Body of pancreas (tissue), 4 donors: ENCODE measurements around the gene KCNC1. TPM values are rescaled to one million over a fixed set of nuclear protein-coding genes. Genes with fewer than 3 reads are reported as not detected.

Experiments
- ATAC-seq: fragments of 150-250 bp; one replicate; pipeline ENCODE4 v1.9.1; 2016
- DNase-seq, 4 donors: peaks; one replicate each; pipeline ENCODE4 v3.0.0-alpha.2; 2019
- H3K27ac ChIP-seq, 4 donors: fragments of 200-600 bp; sonication (generic); 1 replicate in 3 of 4; 2 replicates in 1 of 4; pipeline versions ENCODE4 v1.5.1 to v1.6.1; 2016 to 2019; ENCODE audit warnings: mild to moderate bottlenecking in 1 of 4, mixed read lengths in 1 of 4, moderate library complexity in 1 of 4
- H3K27me3 ChIP-seq, 2 donors: fragments of 200-600 bp; sonication (generic); one replicate each; pipeline ENCODE4 v1.6.0; 2016; ENCODE audit warnings: mild to moderate bottlenecking in 1 of 2
- H3K36me3 ChIP-seq, 2 donors: fragments of 200-600 bp; sonication (generic); replicated peaks in 1 of 2; 2 replicates each; pipeline ENCODE4 v1.5.1; 2016; ENCODE audit warnings: low read depth in 2 of 2; ENCODE audit not compliant: insufficient read depth in 1 of 2
- H3K4me1 ChIP-seq: fragments of 200-600 bp; sonication (generic); one replicate; pipeline ENCODE4 v1.6.0; 2016
- H3K4me3 ChIP-seq, 2 donors: fragments of 200-600 bp; sonication (generic); 1 replicate in 1 of 2; 2 replicates in 1 of 2; pipeline ENCODE4 v1.5.1; 2016 to 2019
- H3K9me3 ChIP-seq, 3 donors: fragments of 200-600 bp; sonication (generic); 1 replicate in 2 of 3; 2 replicates in 1 of 3; pipeline ENCODE4 v1.5.1; 2016
- POLR2A ChIP-seq, 3 donors: fragments of 450-650 bp; IDR thresholded peaks; one replicate each; pipeline ENCODE4 v1.6.1; 2016; ENCODE audit warnings: antibody characterized with exemption in 3 of 3, mild to moderate bottlenecking in 2 of 3
- WGBS, 2 donors: methylation state at CpG; one replicate each; pipeline ENCODE4 v1.1.5; 2017; 5-methylcytosine and 5-hydroxymethylcytosine counted together
- intact Hi-C: fragments of 100-400 bp; cut with DNase I; formaldehyde crosslinking; loops from one replicate; pipeline ENCODE4 v1.15.1; 2023
- total RNA-seq, 2 donors: library from RNA; depleted of rRNA; stranded (reverse); fragments of >200 nt; gene quantifications; one replicate each; pipeline ENCODE4 v1.1.0, GENCODE V29; 2016
- TF ChIP-seq, protein P1 (sequence below), 7 experiments: fragments of 450-650 bp in 4 of 7; fragments of 200-600 bp in 3 of 7; sonication (generic) in 3 of 7; IDR thresholded peaks; one replicate each; pipeline ENCODE4 v1.5.1; 2016 to 2019; ENCODE audit warnings: antibody characterized with exemption in 7 of 7

KCNC1 gene
- total RNA-seq, 2 donors from 2014 or later, result 0.26 TPM; not detected in 1

DNA sequence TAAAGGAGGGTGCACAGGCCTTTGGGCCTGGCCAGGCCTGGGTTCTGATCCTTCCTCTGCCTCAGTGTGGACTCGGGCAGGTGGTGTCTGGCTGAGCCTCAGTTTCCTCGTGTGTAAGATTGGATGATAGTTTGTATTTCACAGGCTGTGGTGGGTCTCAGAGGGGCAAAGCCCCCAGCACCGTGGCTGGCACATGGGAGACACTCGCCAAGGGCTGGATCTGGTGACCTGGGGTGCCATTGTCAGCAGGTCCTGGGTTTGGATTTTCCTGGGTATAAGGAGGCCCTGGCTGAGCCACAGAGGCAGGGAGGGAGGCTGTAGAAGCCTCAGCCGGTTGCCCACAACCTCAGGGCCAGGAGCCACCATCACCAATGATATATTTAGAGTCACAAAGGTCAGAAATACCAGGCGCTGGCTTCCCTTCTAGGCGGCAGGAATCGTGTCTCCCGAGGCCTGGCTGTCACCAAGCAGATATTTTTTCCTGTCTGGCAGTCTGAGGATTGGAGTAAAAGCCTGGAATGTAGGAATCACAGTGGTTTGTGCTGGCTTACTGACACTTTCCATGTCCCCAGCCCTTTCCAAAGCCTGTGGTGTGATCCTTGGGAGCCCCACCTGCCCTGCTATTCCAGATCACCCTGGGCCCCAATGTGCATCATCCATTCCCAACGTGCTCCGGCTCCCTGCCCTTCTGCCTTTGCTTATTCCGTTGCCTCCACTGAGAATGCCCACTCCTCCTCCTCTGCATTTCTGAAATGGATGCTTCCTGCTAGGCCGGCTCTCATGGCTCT lies 15.6 kb downstream of the KCNC1 start:
- ATAC-seq (no peak), DNase-seq (no peak)
- TF ChIP-seq, protein P1, sequence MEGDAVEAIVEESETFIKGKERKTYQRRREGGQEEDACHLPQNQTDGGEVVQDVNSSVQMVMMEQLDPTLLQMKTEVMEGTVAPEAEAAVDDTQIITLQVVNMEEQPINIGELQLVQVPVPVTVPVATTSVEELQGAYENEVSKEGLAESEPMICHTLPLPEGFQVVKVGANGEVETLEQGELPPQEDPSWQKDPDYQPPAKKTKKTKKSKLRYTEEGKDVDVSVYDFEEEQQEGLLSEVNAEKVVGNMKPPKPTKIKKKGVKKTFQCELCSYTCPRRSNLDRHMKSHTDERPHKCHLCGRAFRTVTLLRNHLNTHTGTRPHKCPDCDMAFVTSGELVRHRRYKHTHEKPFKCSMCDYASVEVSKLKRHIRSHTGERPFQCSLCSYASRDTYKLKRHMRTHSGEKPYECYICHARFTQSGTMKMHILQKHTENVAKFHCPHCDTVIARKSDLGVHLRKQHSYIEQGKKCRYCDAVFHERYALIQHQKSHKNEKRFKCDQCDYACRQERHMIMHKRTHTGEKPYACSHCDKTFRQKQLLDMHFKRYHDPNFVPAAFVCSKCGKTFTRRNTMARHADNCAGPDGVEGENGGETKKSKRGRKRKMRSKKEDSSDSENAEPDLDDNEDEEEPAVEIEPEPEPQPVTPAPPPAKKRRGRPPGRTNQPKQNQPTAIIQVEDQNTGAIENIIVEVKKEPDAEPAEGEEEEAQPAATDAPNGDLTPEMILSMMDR (IDR thresholded peaks at IDR 0.05), result no peak
- no peak for TF ChIP-seq POLR2A (IDR thresholded peaks at IDR 0.05)
- Histone ChIP-seq H3K27me3 (no peaks in the 10 kb centered on the region), H3K9me3 (no peaks in the 10 kb centered on the region), H3K36me3 (no peaks in the 10 kb centered on the region), H3K27ac (no peak overlapping the region), H3K4me1 (no peaks in the 10 kb centered on the region), H3K4me3 (no peak overlapping the region)
- 60 to 63% methylated on average over 8 to 13 of the region's 13 CpGs for WGBS, 2 donors
- intact Hi-C loops, result no loop called here

DNA sequence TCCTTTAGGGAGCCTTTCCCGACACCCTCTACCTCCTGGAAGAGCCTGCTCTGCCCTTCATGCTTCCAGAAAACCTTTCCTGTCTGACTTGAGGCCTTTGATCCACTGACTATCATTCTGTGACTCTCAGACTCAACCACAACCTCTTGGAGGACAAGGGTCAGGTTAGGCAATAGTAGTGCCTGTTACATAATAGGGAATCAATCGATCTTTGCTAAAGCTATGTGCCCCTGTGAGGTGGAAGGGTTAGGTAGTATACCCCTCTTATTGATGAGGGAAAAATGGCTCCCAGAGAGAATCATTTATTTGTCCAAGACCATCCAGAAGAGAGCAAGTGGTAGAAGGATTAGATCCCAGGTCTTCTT lies 16.2 kb downstream of the KCNC1 start:
- Histone ChIP-seq H3K27me3 (no peaks in the 10 kb centered on the region), H3K36me3 (no peaks in the 10 kb centered on the region), H3K4me3 (no peak overlapping the region), H3K4me1 (no peaks in the 10 kb centered on the region), H3K27ac (no peak overlapping the region), H3K9me3 (no peaks in the 10 kb centered on the region)
- intact Hi-C loops, result no loop called here
- TF ChIP-seq, protein P1 (IDR thresholded peaks at IDR 0.05), result no peak
- no peak for TF ChIP-seq POLR2A (IDR thresholded peaks at IDR 0.05)
- no peak for DNase-seq
- no peak for ATAC-seq
- WGBS, 2 donors, result 43 to 44% methylated on average over 2 of the region's 2 CpGs

DNA sequence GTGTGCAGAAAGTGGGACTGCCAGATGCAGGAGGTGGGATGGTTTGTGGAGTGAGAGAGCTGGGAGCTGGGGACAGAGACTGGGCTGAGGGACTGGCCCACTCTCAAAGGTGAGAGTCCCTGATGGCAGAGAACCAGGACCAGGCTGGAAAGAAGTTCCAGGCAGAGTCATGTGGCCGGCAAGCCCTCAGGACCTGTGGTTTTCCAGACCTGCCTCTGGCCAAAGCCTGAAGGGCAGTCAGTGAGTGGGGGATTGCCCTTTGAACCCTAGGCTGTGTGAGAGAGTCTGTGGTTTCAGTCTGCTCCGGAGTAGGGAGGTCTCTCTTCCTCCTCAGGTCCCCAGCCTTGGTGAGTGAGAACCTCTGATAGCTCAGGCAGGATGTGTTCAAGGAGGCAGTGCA lies 17.0 kb downstream of the KCNC1 start:
- TF ChIP-seq, protein P1 (IDR thresholded peaks at IDR 0.05), result no peak
- TF ChIP-seq POLR2A (IDR thresholded peaks at IDR 0.05), result no peak
- no peaks in the 10 kb centered on the region for H3K36me3 ChIP-seq
- no peak overlapping the region for H3K4me3 ChIP-seq
- H3K27ac ChIP-seq, result no peak overlapping the region
- 42 to 53% methylated on average over 2 of the region's 2 CpGs for WGBS, 2 donors
- no peaks in the 10 kb centered on the region for H3K4me1 ChIP-seq
- no peak for ATAC-seq
- intact Hi-C loops, result no loop called here
- no peaks in the 10 kb centered on the region for H3K27me3 ChIP-seq
- no peak for DNase-seq
- H3K9me3 ChIP-seq, result no peaks in the 10 kb centered on the region

DNA sequence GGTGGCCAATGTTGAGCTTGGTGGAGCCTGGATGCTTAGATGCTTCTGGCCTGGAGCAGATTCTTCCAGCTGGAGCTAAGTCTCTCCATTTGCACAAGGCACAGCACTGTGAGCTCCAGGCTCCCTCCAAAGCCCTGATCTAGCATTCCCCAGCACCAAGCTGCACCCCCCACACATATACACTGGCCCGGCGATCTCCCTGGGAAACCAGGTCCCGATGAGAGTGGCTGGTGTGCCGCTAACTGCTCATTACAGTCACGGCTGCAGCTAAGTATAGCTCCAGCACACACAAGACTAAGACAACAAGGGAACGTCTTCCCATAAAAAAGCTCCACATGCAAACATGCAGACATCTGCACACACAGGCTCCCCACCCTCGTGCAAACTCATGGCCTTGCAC lies 17.6 kb downstream of the KCNC1 start:
- 35 to 38% methylated on average over 5 to 7 of the region's 7 CpGs for WGBS, 2 donors
- intact Hi-C loops, result no loop called here
- Histone ChIP-seq H3K27ac (no peak overlapping the region), H3K4me3 (no peak overlapping the region), H3K36me3 (no peaks in the 10 kb centered on the region), H3K9me3 (no peaks in the 10 kb centered on the region), H3K4me1 (no peaks in the 10 kb centered on the region), H3K27me3 (no peaks in the 10 kb centered on the region)
- no peak for ATAC-seq
- DNase-seq, result no peak
- TF ChIP-seq, protein P1 (IDR thresholded peaks at IDR 0.05), result no peak
- TF ChIP-seq POLR2A (IDR thresholded peaks at IDR 0.05), result no peak

DNA sequence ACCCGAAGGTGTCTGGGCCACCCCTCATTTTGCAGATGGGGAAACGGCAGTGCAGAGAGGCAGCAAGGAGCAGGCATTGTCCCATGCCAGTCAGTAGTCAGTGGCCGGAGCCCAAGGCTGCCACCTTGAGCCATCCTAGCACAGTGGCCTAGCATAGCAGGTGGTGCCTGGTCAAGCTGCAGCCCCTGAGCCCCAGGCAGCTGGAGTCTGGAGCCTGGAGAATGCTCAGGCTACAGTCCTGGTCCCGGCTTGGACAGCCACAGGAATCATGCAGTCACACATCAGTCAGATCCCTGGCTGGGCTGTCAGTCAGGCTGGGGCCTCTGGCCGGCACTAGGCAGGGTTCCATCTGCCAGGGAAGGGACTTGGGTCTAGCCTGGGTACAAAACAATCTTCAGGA lies 18.6 kb downstream of the KCNC1 start:
- 80% methylated on average over 2 to 5 of the region's 5 CpGs for WGBS, 2 donors
- Histone ChIP-seq H3K36me3 (no peaks in the 10 kb centered on the region), H3K9me3 (no peaks in the 10 kb centered on the region), H3K27ac (no peak overlapping the region), H3K4me1 (no peaks in the 10 kb centered on the region), H3K27me3 (no peaks in the 10 kb centered on the region), H3K4me3 (no peak overlapping the region)
- ATAC-seq, result no peak
- intact Hi-C loops, result no loop called here
- no peak for TF ChIP-seq POLR2A (IDR thresholded peaks at IDR 0.05)
- TF ChIP-seq, protein P1 (IDR thresholded peaks at IDR 0.05), result no peak
- no peak for DNase-seq
